Measurements from ENCODE around the gene CSTA.

The CSTA gene

GRCh38 chr3:122382888-122383666 lies 58.0 kb downstream of the CSTA start, which contains the start of gene MIX23:
Gene MIX23 (minus strand): TSS chr3:122383231. CDS start chr3:122383224, 7 bp downstream.
- DNase-seq: peak; percentile 94

DNA sequence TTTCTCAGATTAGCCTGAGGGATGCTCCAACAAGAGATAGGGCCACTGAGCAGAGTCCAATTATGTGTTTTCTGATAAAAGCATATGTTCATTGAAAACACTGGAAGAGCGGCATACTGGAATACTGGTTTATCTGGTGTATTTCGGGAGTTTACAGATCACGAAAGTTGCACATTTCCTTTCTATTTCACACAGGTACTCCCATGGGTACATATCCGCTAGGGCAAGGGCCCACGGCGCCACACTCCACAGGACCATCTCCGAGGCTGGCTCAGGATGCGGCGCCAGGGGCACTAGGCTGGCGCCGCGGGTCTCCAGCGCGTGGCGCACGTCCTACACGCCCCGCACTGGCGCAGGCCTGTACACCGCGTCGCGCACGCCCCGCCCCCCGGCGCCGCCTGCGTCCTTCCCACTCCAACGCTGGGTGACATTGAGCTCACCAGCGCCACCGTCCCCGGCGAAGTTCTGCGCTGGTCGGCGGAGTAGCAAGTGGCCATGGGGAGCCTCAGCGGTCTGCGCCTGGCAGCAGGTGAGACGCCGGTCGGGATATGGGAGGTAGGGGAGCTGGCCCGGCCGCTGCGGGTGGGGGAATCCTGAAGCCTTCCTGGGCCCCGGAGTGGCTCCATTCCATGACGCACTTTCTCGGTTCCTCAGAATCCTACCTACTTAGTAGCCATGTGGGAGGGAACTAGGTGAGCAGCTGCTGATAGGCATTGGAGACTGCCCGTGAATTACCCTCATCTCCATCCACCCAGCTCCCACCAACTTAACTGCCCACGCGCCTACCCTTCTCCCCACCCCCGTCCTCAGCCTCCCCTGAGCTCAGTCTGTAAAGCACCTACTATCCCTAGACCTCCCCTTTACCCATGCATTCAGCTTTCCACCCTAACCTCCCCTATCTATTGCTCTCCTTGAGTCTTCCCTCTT lies 59.0 kb downstream of the CSTA start, which contains the start of gene FAM162A:
Gene FAM162A (plus strand): TSS at position 412 of the 927 bp plus-strand sequence. CDS start 84 bp downstream, at position 496.
- peak; percentile 94 for DNase-seq

- DNase-seq: no peak
Observed at GRCh38 chr3:122387709-122388108, 62.7 kb downstream of the CSTA start.

- DNase-seq: no peak
Observed at GRCh38 chr3:122389197-122389596, 64.1 kb downstream of the CSTA start.

GRCh38 chr3:122389892-122390291 lies 64.8 kb downstream of the CSTA start:
- no peak for DNase-seq

GRCh38 chr3:122390665-122391064 lies 65.6 kb downstream of the CSTA start:
- DNase-seq: no peak
